HG02884 (cell line): Measurements from ENCODE around the gene CNTROB.
A peak's percentile ranks its signal among the peaks of the same experiment; 100 is the strongest.

Source experiments
- ATAC-seq: cut with Tn5 transposase; IDR thresholded peaks from one replicate; pipeline ENCODE4 v1.9.1; 2021; ENCODE audit warnings: mild to moderate bottlenecking, moderate library complexity; ENCODE audit not compliant: unreplicated experiment

The CNTROB gene

DNA sequence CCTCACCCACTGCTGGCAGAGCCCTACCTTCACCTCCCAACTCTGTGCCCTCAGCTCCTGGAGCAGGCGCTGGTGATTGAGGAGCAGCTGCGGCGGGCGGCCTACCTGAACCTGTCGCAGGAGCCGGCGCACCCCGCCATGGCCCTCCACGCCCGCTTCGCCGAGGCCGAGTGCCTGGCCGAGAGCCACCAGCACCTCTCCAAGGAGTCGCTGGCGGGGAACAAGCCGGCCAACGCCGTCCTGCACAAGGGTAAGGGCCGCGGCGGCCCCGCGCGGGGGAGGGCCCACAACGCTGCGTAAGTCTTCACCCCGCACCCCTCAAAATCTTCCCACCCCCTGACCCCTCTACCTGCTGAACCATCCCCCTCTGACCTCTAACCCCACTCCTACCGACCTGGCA is 22.9 kb upstream of the CNTROB start:
- no peak for ATAC-seq

DNA sequence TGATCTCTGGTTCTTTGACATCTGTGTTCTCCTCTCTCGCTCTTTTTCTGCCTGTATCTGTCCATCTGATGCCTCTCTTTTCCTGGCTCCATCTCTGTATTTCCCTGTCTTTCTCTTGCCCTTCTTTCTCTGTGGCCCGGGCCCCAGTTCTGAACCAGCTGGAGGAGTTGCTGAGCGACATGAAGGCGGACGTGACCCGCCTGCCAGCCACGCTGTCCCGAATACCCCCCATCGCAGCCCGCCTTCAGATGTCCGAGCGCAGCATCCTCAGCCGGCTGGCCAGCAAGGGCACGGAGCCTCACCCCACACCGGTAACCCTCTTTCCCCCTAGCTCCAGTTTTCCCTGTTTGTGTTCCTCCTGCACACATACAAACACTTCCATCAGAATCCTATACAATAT is 21.7 kb upstream of the CNTROB start:
- ATAC-seq, result no peak

- ATAC-seq, result no peak
Measured at GRCh38 chr17:7910711-7911110, 21.3 kb upstream of the CNTROB start.

GRCh38 chr17:7911116-7911515 is 20.9 kb upstream of the CNTROB start:
- no peak for ATAC-seq

DNA sequence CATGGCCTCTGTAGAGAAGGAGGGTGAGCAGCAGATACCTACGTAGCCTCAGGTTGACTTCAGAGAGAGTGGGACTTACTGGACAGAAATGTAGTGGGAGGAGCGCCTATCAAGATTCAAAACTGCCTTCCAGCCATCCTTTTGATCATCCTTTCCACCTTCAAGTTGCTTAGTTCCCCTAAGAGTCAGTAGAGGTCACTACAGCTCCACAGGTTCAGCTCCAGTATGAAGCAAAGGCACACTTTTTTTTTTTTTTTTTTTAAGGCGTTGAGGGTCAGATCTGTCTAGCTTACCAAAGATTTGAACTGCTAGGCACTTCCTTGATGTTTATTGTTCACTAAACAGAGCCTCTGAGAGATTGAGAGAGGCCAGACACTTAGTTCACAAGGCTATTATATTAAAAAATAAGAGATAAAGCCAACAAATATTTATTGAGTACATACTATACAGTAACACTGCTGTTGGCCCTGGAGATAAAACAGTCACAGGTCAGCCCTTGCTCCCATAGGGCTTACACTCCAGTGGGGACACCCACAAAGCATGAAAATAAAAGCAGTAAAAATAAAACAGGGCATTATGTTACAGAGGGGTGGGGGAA is 19.0 kb upstream of the CNTROB start:
- ATAC-seq, result no peak

DNA sequence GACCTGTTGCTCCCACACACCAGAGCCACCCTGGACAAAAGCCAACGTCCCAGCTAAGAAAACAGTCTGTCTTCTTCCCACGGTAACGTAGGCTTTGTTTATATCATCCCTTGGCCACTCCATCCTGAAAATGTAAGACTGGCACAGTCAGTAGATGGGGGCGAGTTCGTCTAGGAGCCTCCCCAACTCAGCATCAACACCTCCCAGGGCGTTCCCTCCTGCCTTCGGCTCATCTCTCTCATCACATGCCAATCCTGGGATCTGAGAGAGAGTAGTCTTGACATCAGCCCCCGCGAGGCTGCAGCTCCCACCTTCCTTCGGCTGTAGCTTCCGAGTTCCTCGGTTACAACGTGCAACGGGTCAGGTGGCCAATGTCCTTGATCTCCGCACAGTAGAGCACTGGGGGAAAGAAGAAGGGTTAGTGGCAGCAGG is 16.8 kb upstream of the CNTROB start:
- no peak for ATAC-seq

- peak; percentile 55 for ATAC-seq
Measured at GRCh38 chr17:7915611-7916384, 16.2 kb upstream of the CNTROB start, which contains the start of gene RNF227. Gene RNF227 (minus strand): TSS chr17:7916289. CDS start chr17:7916195, 94 bp downstream.

GRCh38 chr17:7916385-7916682 is 15.7 kb upstream of the CNTROB start:
- ATAC-seq, result no peak

DNA sequence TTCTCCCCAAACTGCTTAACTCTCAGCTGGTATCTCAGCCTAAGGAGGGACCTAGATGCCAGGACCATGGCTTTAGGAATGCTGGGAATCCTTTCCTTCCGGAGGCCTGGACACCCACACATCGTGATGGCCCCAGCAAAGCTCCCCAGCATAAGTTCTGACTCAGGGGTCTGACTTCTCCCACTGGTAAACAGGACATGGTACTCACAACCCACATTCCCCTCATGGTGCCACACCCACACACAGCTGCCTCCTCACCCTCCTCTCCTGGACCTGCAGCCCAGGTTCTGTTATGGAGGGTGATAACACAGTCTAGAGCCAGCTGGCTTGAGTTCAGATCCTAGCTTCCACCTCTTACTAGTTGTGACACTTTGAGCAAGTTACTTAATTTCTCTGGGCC is 15.2 kb upstream of the CNTROB start:
- no peak for ATAC-seq

DNA sequence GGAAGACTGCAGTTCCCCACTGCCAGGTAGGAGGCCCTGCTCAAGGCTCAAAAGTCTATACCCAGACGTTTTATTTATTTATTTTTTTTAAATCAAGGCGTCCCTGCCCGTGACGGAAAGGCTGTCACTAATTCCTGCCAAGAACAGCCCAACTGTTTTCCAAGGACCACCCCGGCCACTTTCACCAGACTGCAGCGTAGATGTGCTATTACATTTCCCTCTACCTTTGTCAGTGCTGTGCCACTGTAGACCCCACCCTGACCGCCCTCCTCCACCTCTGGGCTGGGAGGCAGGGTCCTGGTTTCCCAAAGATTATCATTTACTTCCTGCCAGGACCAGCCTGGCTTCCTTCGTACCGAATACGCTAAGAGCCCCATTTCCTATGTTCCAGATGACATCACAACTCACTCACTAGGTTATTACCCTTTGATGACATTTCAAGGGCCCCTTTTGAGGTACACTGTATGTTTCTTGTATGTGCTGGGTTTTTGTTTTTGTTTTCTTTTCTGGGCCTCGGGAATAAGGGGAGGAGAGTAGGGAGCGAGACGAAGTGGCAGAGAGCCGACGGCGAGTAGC is 9.6 kb upstream of the CNTROB start:
- no peak for ATAC-seq

- ATAC-seq, result no peak
Measured at GRCh38 chr17:7922845-7923628, 9.0 kb upstream of the CNTROB start.

GRCh38 chr17:7927596-7927995 is 4.4 kb upstream of the CNTROB start:
- no peak for ATAC-seq

GRCh38 chr17:7929158-7930023 is 2.6 kb upstream of the CNTROB start, which contains the start of gene KCNAB3:
Gene KCNAB3 (minus strand): TSS chr17:7929856. CDS start chr17:7929435, 421 bp downstream.
- ATAC-seq, result no peak

DNA sequence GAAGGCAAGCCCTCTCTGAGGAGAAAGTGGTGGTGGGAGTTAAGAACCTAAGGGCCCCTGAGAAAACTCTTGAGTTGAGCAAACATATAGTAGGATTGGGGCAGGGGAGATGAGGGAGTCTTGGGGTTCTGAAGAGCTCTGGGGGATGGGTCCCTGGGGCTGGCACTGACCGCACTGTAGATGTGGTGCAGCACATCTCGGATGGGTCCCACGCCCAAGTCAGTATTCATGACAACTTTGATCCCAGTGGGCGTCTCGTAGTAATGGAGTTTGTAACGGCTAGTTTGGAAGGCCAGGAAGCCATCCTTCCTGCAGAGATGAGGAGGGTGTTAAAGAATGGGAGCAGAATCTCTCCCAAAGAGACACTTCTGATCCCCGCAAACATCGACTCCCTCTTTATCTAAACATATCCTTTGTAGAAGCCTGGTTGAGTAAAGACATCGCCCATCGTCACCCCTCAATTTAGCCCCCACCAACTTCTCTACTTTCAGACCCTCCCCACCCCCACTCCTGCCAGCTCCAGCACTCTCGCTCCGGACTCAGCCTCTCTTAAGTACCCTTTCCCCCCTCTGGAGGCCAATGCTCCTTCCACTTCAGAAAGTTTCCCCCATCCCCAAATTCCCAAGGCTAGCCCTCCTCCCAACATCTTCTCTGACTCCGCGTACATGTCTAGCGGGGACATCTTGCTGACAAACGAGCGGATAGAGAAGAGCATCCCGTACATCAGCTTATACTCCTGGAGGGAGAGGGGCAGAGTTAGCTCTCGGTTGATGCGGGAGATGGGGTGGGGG is 970 bp upstream of the CNTROB start:
- ATAC-seq, result no peak

DNA sequence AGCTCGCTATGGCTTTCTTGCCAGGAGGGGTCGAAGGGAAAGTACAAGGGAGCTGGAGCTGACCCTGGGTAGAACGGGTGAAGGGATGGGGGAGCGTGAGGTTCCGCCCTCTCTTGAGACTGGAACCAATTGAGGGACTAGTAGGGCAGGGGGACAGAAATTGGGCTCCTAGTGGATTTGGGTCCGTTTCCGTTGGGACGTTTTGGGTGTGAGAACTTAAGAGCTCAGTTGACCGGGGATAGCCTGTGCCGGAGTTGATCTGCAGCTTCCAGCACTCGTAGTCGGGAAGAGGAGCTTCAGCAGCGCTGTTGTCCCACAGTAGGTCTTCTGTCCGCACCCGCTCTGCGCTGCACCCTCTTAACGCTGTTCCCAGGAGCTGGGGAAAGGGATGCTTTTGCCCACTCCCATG is 481 bp downstream of the CNTROB start:
- peak; percentile 6 for ATAC-seq

DNA sequence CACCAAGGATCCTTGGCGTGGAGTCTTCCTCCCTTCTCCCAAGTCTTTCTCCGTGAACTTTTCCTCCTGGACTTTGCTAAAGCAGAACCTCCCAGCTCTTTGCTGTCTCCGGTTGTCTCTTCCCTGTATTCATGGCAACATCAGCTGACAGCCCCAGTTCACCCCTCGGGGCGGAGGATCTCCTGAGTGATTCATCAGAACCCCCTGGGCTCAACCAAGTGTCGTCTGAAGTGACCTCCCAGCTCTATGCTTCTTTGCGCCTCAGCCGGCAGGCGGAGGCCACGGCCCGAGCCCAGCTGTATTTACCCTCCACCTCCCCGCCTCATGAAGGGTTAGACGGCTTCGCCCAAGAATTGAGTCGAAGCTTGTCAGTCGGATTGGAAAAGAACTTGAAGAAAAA is 943 bp downstream of the CNTROB start:
- ATAC-seq, result no peak

- ATAC-seq, result no peak
Measured at GRCh38 chr17:7935859-7936258, 3.9 kb downstream of the CNTROB start.

DNA sequence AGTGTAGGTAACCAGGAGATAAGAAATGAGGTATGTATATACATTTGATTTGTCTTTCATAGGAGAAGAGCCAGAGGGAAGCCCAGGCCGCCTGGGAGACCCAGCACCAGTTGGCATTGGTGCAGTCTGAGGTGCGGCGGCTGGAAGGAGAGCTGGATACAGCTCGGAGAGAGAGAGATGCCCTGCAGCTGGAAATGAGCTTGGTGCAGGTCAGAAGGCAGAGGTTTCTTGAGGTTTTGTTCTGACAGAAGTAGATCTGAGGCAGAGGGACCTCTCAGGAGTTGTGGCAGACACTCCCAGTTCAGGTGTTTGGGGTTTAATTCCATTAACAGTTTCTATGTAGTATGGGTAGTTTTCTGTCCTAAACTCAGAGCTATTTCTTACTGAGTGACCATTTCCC is 8.0 kb downstream of the CNTROB start:
- ATAC-seq, result no peak

GRCh38 chr17:7940743-7941142 is 8.7 kb downstream of the CNTROB start:
- no peak for ATAC-seq

DNA sequence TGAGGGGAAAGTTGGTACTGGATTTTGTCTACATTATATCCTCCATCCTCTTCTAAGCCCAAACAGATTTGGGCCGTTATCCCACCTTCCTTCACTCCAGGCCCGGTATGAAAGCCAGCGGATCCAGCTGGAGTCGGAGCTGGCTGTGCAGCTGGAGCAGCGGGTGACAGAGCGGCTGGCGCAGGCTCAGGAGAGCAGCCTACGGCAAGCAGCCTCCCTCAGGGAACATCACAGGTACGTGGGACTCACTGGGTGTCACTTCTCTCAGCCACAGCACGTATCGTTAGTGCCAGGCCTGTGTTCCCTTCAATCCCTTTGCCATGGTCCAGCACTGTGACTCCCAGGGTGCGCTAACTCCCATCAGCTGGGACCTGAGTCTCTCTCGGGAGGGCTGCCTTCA is 11.3 kb downstream of the CNTROB start:
- ATAC-seq, result no peak
